GM12874 (cell line): Measurements from ENCODE around the gene OR2C3.

Experiments
- TF ChIP-seq, protein P1 (sequence below): IDR thresholded peaks from 2 replicates; pipeline ENCODE4 v1.5.1; 2011; ENCODE audit warnings: low read depth, mild to moderate bottlenecking, control low read depth, low read length, moderate library complexity; ENCODE audit not compliant: insufficient read depth

The OR2C3 gene

DNA sequence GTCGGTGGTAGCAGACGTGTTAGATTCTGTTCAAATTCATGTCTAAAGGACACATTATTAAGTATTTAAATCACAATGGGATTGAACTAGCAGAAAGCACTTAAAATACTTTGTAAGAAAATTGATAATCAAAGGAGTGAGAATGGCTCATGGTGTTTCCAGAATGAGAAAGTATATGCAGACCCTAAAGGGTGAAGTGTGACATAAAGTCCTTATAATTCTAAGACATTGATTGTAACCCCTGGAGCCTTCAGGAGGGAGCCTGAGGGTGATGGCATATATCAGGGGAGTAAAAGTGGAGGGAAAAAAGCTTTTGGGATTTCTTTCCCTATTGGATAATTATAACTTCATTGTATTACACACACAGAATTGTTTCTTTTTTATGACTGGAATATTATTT is at the start of gene OR2C3:
Gene OR2C3 (minus strand): TSS at position 101 of the 400 bp plus-strand sequence. CDS start 3,929 bp downstream, outside the sequence.
- TF ChIP-seq, protein P1, sequence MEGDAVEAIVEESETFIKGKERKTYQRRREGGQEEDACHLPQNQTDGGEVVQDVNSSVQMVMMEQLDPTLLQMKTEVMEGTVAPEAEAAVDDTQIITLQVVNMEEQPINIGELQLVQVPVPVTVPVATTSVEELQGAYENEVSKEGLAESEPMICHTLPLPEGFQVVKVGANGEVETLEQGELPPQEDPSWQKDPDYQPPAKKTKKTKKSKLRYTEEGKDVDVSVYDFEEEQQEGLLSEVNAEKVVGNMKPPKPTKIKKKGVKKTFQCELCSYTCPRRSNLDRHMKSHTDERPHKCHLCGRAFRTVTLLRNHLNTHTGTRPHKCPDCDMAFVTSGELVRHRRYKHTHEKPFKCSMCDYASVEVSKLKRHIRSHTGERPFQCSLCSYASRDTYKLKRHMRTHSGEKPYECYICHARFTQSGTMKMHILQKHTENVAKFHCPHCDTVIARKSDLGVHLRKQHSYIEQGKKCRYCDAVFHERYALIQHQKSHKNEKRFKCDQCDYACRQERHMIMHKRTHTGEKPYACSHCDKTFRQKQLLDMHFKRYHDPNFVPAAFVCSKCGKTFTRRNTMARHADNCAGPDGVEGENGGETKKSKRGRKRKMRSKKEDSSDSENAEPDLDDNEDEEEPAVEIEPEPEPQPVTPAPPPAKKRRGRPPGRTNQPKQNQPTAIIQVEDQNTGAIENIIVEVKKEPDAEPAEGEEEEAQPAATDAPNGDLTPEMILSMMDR = no peak

DNA sequence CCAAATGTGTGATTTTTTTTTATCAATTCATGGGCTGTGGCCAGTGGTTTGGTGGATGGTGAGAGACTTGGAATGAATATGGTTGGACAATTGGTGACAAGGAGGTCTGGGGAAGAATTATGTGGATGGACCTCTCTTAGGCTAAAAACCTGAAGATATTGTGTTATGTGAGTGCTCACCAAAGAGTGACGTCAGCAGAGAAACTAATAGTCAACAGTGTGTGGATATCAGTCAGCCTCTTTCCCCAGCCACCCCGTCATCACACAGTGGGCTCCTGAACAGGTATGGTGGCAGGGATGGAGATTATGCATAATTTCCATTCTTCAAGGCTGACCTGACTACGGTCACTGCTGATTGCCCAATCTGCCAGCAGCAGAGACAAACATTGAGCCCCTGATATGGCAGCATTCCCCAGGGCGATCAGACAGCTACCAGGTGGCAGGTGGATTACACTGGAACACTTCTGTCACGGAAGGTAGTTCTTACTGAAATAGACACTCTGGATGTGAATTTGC is 42.8 kb upstream of the OR2C3 start:
- TF ChIP-seq, protein P1 = no peak

DNA sequence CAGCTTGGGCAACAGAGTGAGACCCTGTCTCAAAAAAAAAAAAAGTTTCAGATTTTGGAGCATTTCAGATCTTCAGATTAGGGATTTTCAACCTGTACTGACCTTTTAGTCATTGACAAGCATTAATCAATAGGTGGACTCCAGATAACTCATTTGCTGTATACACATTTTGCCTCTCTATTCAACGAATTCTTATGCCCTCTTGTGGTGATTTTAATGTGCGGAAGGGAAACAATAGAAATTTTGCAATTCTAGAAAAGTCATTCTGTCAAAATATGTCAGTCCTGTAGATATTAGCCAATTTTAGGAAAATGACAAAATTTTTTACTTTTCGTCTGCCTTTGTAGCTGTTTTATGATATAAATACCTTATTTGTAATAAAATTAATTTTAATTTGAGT is 40.3 kb upstream of the OR2C3 start:
- TF ChIP-seq, protein P1 = peak; percentile 29; the same call in 1 of the 2 replicates

DNA sequence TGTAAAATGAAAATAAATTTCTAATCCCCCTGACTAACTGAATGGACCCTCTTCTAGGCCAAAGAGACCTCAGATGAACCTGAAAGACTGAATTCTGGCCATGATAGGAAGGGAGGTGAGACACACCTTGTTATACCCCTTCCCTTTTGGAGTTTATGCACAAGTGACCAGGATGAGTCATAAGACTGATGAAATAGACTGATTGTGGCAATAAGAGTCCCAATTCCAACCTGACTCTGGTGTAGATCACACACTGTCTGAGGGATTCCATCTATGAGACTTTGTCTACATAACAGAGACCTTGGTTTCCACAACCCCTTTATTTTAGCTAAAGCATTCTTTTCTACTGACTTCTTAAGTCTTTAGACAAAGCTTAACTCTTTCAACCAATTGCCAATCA is 38.4 kb upstream of the OR2C3 start:
- TF ChIP-seq, protein P1 = no peak

DNA sequence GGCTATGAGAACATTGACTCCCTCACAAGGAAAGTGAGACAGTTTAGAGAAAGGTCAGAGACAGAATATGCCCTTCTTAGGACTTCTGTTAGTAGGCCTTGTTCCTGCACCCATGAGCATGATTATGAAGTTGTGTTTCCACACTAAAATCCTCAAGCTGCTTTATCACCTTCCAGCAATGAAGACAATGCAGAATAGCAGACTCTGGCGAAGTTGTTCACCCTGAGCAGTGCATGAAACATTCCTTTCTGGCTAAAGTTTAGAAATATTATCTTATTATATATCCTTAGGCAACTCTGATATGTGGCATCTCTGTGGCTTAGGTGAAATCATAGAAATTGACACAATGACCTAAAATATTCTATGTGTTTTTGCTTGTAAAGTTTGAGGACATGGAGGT is 38.0 kb upstream of the OR2C3 start:
- TF ChIP-seq, protein P1 = no peak

DNA sequence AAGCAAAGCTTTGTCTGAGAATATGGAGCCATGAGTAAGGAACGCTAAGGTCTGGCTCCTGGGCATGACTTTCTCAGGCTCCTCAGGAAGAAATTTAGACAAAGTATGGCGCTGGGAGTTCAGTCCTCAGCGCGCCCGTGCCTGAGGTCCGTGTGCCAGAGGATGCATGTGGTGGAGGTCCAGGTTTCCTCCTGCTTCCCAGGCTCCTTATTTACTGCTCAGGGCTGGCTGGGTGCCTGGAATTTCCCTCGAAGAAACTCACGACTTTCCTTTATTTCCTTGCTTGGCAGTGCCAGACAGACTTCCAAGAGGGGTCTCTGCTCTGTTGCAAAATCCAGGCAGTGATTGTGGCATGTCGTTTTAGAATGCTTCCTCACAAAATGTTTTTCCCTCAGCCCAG is 26.0 kb upstream of the OR2C3 start:
- TF ChIP-seq, protein P1 = no peak

DNA sequence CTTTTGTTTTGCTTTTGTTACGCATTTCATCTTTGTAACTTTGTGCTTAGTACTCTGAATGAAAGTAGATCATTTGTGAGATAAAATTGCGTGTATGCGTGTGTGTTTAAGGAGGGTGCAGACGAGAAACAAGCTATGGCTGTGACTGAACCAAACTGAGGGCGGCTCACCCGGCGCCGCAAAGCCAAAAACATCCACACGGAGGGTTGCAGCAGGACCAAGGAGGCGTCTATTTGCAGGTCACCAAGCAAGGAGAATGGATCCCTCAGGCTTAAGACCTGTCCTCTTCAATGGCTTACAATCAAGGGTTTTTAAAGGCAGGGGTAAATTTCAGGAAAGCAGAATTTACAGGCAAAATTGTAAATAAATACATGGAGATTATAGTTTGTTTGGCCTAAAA is 25.5 kb upstream of the OR2C3 start:
- TF ChIP-seq, protein P1 = no peak
